Activated T-helper 1 cell treated with anti-CD3 and anti-CD28 coated beads, Interleukin-12 subunit alpha, Interleukin-12 subunit beta, Interleukin-2, Interleukin-4 antibody, amounts not matched to agents 30 ng/mL and 10 ng/mL and 1 ng/mL, durations not matched to agents 14 hours and 24 hours and 36 hours (primary cell): ENCODE results near the gene DNAJC5. TPM values are rescaled to one million over a fixed set of nuclear protein-coding genes. Genes with fewer than 3 reads are reported as not detected.
A peak's percentile ranks its signal among the peaks of the same experiment; 100 is the strongest.
"Not testable (repeated sequence)": the region's sequence is repeated elsewhere in the genome, so short reads cannot be mapped to it uniquely, and the experiment has no call there.

Source experiments
- DNase-seq: peaks from one replicate; pipeline ENCODE4 v3.0.0; 2021; ENCODE audit warnings: low spot score
- H3K27ac Mint-ChIP-seq: one replicate; pipeline ENCODE4 v1.8.0; 2021; ENCODE audit warnings: mild to moderate bottlenecking, mixed read lengths
- H3K27me3 Mint-ChIP-seq: one replicate; pipeline ENCODE4 v1.8.0; 2022; ENCODE audit warnings: mild to moderate bottlenecking, moderate library complexity, mixed read lengths; ENCODE audit not compliant: insufficient read depth
- H3K36me3 Mint-ChIP-seq: one replicate; pipeline ENCODE4 v1.8.0; 2021; ENCODE audit warnings: low read depth, mixed read lengths
- H3K4me1 Mint-ChIP-seq: one replicate; pipeline ENCODE4 v1.8.0; 2021; ENCODE audit warnings: low read depth, mixed read lengths
- H3K4me3 Mint-ChIP-seq: one replicate; pipeline ENCODE4 v1.8.0; 2021; ENCODE audit warnings: mild to moderate bottlenecking, moderate library complexity, mixed read lengths
- H3K9me3 Mint-ChIP-seq: one replicate; pipeline ENCODE4 v1.8.0; 2021; ENCODE audit warnings: mixed read lengths
- intact Hi-C: fragments of 100-400 bp; cut with micrococcal nuclease; formaldehyde crosslinking; loops from one replicate; pipeline ENCODE4 v1.15.1; 2024
- total RNA-seq: library from RNA; stranded (reverse); gene quantifications from 2 replicates; pipeline ENCODE4 v1.2.3, GENCODE V29; 2022

The DNAJC5 gene
- total RNA-seq, 1 donor from 2014 or later = 47.5 TPM

DNA sequence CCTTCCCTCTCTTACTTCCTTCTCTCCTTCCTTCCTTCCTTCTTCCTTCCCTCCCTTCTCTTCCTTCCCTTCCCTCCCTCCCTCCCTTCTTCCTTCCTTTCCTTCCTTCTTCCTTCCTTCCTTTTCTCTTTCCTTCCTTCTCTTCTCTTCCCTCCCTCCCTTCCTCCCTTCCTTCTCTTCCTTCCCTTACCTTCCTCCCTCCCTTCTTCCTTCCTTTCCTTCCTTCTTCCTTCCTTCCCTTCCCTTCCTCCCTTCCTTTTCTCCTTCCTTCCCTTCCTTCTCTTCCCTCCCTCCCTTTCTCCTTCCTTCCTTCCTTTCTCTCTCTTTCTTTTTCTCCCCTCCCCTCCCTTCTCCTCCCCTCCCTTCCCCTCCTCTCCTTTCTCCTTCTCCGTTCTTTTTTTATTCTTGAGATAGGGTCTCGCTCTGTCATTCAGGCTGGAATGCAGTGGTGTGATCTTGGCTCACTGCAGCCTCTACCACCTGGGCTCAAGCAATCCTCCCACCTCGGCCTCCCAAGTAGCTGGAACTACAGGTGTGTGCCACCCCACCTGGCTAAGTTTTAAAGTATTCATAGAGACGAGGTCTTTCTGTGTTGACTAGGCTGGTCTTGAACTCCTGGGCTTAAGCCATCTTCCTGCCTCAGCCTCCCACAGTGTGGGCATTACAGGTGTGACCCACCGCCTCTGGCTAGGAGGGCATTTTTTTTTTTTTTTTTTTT lies 75.9 kb downstream of the DNAJC5 start:
- Mint-ChIP-seq H3K27ac (peak overlapping the region; percentile 44), H3K36me3 (peaks cover 22% of the 10 kb centered on the region), H3K27me3 (peaks cover 2% of the 10 kb centered on the region), H3K9me3 (no peaks in the 10 kb centered on the region), H3K4me1 (peaks cover 24% of the 10 kb centered on the region), H3K4me3 (peak overlapping the region; percentile 76)
- intact Hi-C loops = loop anchor here (5.0 to 10.0 kb wide), 2 partner anchors 184 to 236 kb away; partner anchors contain the start of genes LIME1 and SLC2A4RG
- no peak for DNase-seq

DNA sequence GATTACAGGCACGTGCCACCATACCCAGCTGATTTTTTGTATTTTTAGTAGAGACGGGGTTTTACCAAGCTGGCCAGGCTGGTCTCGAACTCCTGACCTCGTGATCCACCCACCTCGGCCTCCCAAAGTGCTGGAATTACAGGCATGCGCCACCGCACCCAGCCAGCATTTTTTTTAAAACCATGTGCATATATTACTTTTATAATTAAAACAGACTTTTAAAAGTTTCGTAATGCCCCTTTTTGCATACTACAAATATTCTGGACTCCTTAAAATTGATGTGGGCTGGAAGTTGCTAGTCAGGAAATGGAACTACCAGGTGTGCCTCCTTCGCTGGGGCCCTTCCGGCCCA lies 77.0 kb downstream of the DNAJC5 start:
- not testable (repeated sequence) for H3K27ac Mint-ChIP-seq, H3K27me3 Mint-ChIP-seq, DNase-seq, H3K9me3 Mint-ChIP-seq, H3K4me3 Mint-ChIP-seq
- Mint-ChIP-seq H3K36me3 (peaks cover 21% of the 10 kb centered on the region), H3K4me1 (peaks cover 34% of the 10 kb centered on the region)
- intact Hi-C loops = loop anchor here (5.0 to 10.0 kb wide), 2 partner anchors 185 to 237 kb away; partner anchors contain the start of genes LIME1 and SLC2A4RG

DNA sequence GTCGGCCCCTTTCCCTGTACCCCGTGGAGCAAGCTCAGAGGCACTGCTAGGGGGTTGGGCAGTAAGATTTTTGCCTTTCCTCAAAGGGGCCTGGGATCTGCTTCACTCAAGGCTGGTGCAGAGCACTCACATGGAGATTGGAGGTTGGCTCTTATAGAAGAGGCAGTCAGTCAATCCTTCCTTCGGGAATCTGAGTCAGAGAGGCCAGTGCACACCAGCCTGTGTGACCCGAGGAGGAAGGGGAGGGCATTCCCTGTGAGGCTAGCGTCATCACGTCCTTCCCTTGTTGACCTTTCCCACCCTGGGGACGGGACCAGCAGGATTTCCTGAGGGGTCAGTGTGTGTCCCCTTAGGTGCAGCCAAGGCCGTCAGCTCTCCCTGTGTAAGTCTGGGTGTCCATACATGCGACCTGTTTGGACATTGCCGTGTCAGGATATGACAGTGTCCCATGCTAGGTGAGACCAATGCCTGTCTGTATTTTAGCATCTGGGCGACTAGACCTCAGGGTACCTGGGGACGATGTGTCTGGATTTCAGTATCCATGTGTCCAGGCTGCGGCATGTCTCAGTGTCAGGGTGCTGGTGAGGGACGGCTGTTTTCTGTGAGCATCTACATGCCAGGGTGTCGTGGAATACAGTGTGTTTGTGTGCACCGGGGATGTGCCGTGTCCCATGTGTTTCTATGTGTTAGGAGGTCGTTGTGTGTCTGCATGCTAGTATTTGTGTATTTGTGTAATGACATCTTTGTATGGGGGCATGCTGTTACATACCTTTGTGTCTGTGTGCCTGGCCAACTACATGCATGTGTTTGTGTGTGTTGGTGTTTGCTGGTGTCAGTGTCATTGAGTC lies 77.6 kb downstream of the DNAJC5 start:
- no peak overlapping the region for H3K27ac Mint-ChIP-seq
- H3K36me3 Mint-ChIP-seq = peaks cover 21% of the 10 kb centered on the region
- H3K4me1 Mint-ChIP-seq = peaks cover 40% of the 10 kb centered on the region
- peaks cover 2% of the 10 kb centered on the region for H3K27me3 Mint-ChIP-seq
- intact Hi-C loops = loop anchor here (5.0 to 10.0 kb wide), 2 partner anchors 185 to 238 kb away; partner anchors contain the start of genes LIME1 and SLC2A4RG
- H3K4me3 Mint-ChIP-seq = no peak overlapping the region
- no peak for DNase-seq
- no peaks in the 10 kb centered on the region for H3K9me3 Mint-ChIP-seq

DNA sequence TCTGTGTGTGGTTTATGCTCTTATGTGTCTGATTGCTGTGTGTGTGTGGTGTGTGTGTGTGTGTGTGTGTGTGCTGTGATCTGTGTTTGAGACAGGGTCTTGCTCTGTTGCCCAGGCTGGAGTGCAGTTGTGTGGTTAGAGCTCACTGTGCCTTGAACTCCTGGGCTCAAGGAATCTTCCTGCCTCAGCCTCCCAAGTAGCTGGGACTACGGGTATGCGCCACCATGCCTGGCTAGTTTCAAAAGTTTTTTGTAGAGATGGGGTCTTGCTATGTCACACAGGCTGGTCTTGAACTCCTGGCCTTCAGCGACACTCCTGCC lies 78.2 kb downstream of the DNAJC5 start:
- peaks cover 23% of the 10 kb centered on the region for H3K36me3 Mint-ChIP-seq
- DNase-seq = no peak
- no peaks in the 10 kb centered on the region for H3K9me3 Mint-ChIP-seq
- peaks cover 2% of the 10 kb centered on the region for H3K27me3 Mint-ChIP-seq
- no peak overlapping the region for H3K27ac Mint-ChIP-seq
- peaks cover 46% of the 10 kb centered on the region for H3K4me1 Mint-ChIP-seq
- no peak overlapping the region for H3K4me3 Mint-ChIP-seq
- intact Hi-C loops = loop anchor here (5.0 to 10.0 kb wide), 2 partner anchors 186 to 238 kb away; partner anchors contain the start of genes LIME1 and SLC2A4RG

DNA sequence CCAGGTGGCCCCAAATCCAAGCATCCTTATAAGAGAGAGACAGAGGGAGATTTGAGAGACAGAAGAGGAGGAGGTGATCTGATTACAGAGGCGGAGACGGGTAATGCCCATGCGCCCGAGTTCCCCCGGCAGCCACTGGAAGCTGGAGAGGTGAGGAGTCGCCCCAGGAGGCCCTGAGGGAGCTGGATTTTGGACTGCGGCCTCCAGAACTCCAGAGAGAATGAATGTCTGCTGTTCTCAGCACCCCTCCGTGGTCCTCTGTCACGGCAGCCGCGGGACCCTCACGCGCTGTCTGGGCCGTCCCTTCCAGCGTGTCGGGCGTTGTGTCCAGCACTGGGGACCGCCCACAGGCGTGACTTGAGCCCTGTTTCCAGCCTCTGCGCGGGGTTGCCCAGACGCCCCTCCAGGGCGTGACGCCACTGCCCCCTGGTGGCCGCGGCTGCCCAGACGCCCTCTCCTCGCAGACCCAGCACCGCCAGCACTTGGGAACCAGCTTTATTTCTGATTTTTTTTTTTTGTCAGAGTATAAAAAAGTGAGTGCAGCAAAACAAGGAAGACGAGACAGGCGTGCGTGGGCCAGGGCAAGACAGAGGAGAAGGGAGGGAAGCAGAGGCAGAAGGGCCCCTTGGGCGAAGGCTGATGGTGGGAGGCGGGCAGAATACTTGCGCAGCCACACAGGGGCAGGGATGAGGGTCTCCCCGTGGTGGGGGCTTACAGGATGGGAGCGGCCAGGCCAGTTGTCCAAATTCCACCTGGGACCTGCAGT lies 78.9 kb downstream of the DNAJC5 start:
- Mint-ChIP-seq H3K27me3 (peaks cover 2% of the 10 kb centered on the region), H3K9me3 (no peaks in the 10 kb centered on the region), H3K4me3 (no peak overlapping the region), H3K4me1 (peaks cover 46% of the 10 kb centered on the region), H3K36me3 (peaks cover 23% of the 10 kb centered on the region), H3K27ac (peak overlapping the region; percentile 71)
- DNase-seq = peak; percentile 70
- intact Hi-C loops = loop anchor here (5.0 to 10.0 kb wide), 2 partner anchors 187 to 239 kb away; partner anchors contain the start of genes LIME1 and SLC2A4RG

DNA sequence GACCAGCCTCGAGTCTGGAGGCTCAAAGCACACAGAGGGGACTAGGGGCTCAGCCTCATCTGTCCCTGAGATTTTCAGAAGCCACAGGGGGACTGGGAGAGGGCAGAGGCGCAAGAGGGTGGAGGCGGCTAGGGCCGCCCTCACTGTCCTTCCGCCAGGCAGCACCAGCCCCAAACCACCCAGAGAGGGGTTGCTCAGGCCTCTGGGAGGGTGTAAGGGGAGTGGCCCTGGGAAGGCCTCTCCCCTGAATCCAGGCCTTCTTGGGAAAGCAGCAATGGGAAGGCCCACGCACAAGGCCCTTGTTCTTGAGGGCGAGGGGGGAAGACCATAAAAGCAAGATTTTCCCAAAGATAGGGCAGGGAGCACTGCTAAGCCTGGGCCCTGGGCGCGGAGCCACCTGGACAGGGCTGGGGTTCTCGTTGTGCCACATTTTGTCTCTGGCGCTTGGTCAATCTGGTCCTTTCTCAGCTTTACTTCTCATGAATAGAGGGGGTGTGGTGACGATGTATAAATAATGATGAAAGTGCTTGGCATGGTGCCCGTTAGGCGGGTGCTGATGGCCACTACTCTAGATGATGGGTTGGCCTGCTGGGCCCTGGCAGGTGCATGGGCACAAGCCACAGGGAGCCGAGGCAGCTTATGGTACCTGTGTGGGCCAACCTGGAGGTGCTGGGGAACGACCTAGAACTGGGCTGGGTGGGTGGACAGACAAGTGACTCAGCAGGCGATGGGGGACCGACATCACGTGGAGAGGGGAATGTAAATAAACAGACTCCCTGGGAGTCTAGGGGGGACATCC lies 79.7 kb downstream of the DNAJC5 start:
- Mint-ChIP-seq H3K9me3 (no peaks in the 10 kb centered on the region), H3K4me3 (no peak overlapping the region), H3K27me3 (peaks cover 2% of the 10 kb centered on the region), H3K27ac (peak overlapping the region; percentile 65), H3K4me1 (peaks cover 44% of the 10 kb centered on the region), H3K36me3 (peaks cover 23% of the 10 kb centered on the region)
- DNase-seq = no peak
- intact Hi-C loops = loop anchor here (5.0 to 10.0 kb wide), 2 partner anchors 187 to 240 kb away; partner anchors contain the start of genes LIME1 and SLC2A4RG

DNA sequence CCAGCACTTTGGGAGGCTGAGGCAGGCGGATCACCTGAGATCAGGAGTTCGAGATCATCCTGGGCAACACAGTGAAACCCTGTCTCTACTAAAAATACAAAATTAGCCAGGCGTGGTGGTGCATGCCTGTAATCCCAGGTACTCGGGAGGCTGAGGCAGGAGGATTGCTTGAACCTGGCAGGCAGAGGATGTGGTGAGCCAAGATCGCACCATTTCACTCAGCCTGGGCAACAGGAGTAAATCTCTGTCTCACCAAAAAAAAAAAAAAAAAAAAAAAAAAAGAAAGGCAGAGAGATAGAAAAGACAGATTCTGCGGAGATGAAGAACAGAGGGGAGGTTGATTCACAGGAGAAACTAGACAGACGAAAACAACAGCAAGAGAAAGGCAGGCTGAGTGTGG lies 81.6 kb downstream of the DNAJC5 start:
- peak overlapping the region; percentile 69 for H3K4me3 Mint-ChIP-seq
- peaks cover 23% of the 10 kb centered on the region for H3K36me3 Mint-ChIP-seq
- not testable (repeated sequence) for DNase-seq, H3K9me3 Mint-ChIP-seq, H3K27me3 Mint-ChIP-seq
- H3K4me1 Mint-ChIP-seq = peaks cover 58% of the 10 kb centered on the region
- intact Hi-C loops = loop anchor here (10.0 kb wide), 1 partner anchor 242 kb away; the partner anchor contains the start of genes LIME1 and SLC2A4RG
- peak overlapping the region; percentile 89 for H3K27ac Mint-ChIP-seq

DNA sequence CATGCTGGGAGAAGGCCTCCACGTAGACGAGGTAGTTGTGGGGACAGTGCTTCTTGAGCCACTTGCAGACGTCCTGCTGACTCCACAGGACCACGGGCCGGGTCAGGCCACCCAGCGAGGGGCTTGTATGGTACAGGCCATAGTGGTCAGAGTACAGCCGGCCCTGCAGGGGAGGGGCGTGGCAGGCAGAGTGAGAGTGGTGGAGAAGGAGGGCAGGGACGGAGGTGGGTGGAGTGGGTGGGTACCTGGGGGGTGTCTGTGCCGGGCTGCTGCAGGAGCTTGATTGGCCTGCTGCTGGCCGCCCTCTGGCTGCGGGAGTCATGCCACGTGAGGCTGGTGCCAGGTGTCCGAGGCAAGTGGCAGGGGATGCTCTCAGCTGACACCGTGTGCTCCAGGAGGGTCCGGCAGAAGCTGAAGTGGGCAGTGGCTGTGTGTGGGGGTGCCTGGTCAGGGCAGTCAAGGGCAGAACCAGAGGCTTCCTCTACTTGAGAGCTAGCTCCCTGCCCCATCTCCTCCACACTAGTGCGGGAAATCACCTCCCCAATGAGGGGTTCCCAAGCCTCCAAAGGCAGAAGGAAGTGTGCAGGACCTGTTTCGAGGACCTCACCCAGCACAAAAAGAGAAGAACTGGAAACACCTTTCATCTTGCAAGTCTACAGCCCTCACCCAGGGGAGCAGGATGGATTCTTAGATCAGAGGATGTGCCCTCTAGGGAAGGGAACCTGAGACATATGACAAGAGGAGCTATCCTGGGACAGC lies 82.2 kb downstream of the DNAJC5 start:
- Mint-ChIP-seq H3K27ac (peak overlapping the region; percentile 89), H3K4me1 (peaks cover 64% of the 10 kb centered on the region), H3K27me3 (no peaks in the 10 kb centered on the region), H3K36me3 (peaks cover 26% of the 10 kb centered on the region), H3K9me3 (no peaks in the 10 kb centered on the region), H3K4me3 (peak overlapping the region; percentile 83)
- intact Hi-C loops = loop anchor here (1.0 to 10.0 kb wide), 3 partner anchors 102 to 439 kb away; partner anchors contain the start of genes LIME1, RGS19 and SLC2A4RG
- DNase-seq = no peak

DNA sequence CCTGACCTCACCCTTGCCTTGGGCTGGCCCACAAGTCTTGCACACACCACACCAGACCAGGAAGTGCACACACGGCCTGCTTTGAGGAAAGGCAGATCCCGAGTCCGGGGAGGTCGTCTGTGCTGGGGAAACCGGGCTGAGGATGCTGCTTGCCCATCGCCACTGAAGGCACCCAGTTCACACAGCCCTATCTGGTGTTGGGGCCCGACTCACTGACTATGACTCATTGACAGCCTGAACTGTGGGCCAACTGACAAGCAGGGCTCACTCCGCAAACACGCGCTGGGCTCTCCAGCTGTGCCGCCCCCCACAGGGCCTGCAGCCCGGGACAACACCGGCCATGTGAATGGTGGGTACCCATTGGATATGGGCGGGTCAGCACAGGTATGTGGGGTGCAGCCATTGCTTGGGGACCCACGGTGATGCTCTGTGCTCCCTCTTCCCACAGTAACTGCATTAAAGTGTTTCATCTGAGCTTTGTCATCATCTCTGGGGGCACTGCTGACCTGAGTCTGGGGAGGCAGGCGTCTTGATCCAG lies 82.9 kb downstream of the DNAJC5 start:
- H3K27ac Mint-ChIP-seq = peak overlapping the region; percentile 89
- peaks cover 71% of the 10 kb centered on the region for H3K4me1 Mint-ChIP-seq
- no peaks in the 10 kb centered on the region for H3K9me3 Mint-ChIP-seq
- DNase-seq = peak; percentile 46
- peak overlapping the region; percentile 83 for H3K4me3 Mint-ChIP-seq
- no peaks in the 10 kb centered on the region for H3K27me3 Mint-ChIP-seq
- intact Hi-C loops = loop anchor here (1.0 to 10.0 kb wide), 7 partner anchors 9 to 440 kb away; partner anchors contain the start of genes LIME1, RGS19, SLC2A4RG and TPD52L2
- H3K36me3 Mint-ChIP-seq = peaks cover 32% of the 10 kb centered on the region

DNA sequence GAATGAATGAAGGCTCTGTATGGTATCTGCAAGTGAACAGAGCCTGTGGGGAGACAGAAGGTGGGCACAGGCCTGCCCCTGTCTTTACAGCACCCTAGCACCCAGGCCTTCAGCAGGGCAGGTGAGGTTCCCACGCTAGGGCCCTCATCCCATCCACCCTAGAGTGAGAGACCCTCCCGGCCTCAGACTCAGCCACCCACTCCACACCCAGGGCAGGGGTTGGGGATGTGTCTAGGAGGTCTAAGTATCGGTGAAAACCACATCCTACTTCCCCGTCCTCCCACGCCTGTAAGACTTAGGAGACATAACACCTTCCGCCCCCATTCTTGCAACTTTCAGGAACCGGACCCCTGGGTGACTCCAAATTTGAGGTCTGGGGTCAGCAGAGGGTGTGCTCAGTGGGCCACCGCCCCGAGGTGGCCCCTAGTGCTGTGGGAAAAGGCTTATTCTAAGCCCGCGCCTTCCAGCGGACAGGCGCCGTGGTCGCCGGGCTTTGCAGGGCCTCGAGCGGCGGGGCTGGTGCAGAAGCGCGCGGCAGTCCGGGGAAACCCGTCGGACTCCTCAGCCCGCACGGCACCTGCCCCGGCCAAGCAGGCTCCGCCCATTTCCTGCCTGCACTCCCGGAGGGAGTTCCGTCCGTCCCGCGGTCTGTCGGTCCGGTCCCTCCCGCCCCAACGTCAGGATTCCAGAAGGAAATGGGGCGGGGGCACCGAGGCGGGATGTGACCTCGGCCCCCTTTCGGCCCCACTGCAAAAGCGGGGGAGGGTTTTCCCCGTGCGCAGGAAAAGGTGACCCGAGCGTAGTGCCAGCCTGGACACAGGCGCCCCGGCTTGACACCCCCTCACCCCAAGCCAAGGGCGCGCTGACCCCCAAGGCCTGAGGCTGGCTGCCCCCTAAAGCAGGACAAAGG lies 83.6 kb downstream of the DNAJC5 start:
- intact Hi-C loops = loop anchor here (1.0 to 10.0 kb wide), 5 partner anchors 9 to 426 kb away; partner anchors contain the start of genes LIME1, SLC2A4RG, TPD52L2 and ZNF512B
- Mint-ChIP-seq H3K4me1 (peaks cover 74% of the 10 kb centered on the region), H3K4me3 (peak overlapping the region; percentile 83), H3K9me3 (no peaks in the 10 kb centered on the region), H3K27ac (peak overlapping the region; percentile 89), H3K27me3 (no peaks in the 10 kb centered on the region), H3K36me3 (peaks cover 36% of the 10 kb centered on the region)
- DNase-seq = peak; percentile 71
